ENCODE results near the gene SERPINE1.

- TF ChIP-seq CTCF (IDR thresholded peaks at IDR 0.05) = no peak
- no peak for TF ChIP-seq POLR2A (IDR thresholded peaks at IDR 0.05)
- peak in 1 of 3 donors; percentile 56 for TF ChIP-seq POLR2AphosphoS5 (IDR thresholded peaks at IDR 0.05)
Measured at GRCh38 chr7:101112233-101112632, 14.7 kb upstream of the SERPINE1 start.

All from suprapubic skin (tissue), 4 donors.